Naive thymus-derived CD4-positive, alpha-beta T cell (primary cell): Measurements from ENCODE around the gene ASB8. TPM values are rescaled to one million over a fixed set of nuclear protein-coding genes. Genes with fewer than 3 reads are reported as not detected.

Source experiments
- ATAC-seq: fragments of 150-1000 bp; cut with Tn5 transposase; 2 replicates; pipeline ENCODE4 v1.10.0; 2021; ENCODE audit warnings: mild to moderate bottlenecking, moderate library complexity
- CTCF ChIA-PET: fragments of 350-600 bp; sonication (Branson Sonifier 250); formaldehyde crosslinking; loops from one replicate; lab custom pipeline; 2021; ENCODE audit warnings: antibody characterized with exemption; lab: Charles Lee
- POLR2A ChIA-PET: fragments of 350-600 bp; sonication (Branson Sonifier 250); formaldehyde crosslinking; loops from one replicate; lab custom pipeline; 2021; ENCODE audit warnings: antibody characterized with exemption, inconsistent platforms; lab: Charles Lee
- DNase-seq, 9 donors: peaks; one replicate each; pipeline versions ENCODE4 v3.0.0 to v3.0.0-alpha.2; 2020 to 2022; ENCODE audit warnings: mixed read lengths in 1 of 9
- H3K27ac ChIP-seq: one replicate; pipeline ENCODE4 v1.7.0; 2013; ENCODE audit warnings: mild to moderate bottlenecking, low read depth, low read length, moderate library complexity
- H3K27me3 ChIP-seq, 2 donors: one replicate each; pipeline ENCODE4 v1.7.0; 2013; ENCODE audit warnings: low read length in 2 of 2, mild to moderate bottlenecking in 2 of 2, moderate library complexity in 2 of 2; ENCODE audit not compliant: control insufficient read depth in 2 of 2, insufficient read depth in 2 of 2
- H3K36me3 ChIP-seq, 3 experiments: 1 replicate in 2 of 3; 2 replicates in 1 of 3; pipeline ENCODE4 v1.7.0; 2013; ENCODE audit warnings: low read length in 3 of 3, mild to moderate bottlenecking in 3 of 3, moderate library complexity in 1 of 3; ENCODE audit not compliant: insufficient read depth in 3 of 3, control insufficient read depth in 2 of 3
- H3K4me1 ChIP-seq, 2 donors: one replicate each; pipeline ENCODE4 v1.7.0; 2013; ENCODE audit warnings: low read length in 2 of 2, mild to moderate bottlenecking in 2 of 2, moderate library complexity in 1 of 2; ENCODE audit not compliant: control insufficient read depth in 2 of 2, insufficient read depth in 2 of 2
- H3K4me3 ChIP-seq: 2 replicates; pipeline ENCODE4 v1.7.0; 2013; ENCODE audit warnings: mild to moderate bottlenecking, low read length
- H3K9me3 ChIP-seq, 3 experiments: 1 replicate in 2 of 3; 2 replicates in 1 of 3; pipeline ENCODE4 v1.7.0; 2013; ENCODE audit warnings: low read length in 3 of 3; ENCODE audit not compliant: control insufficient read depth in 2 of 3
- H3K27ac Mint-ChIP-seq, 9 donors: one replicate each; pipeline ENCODE4 v1.8.0; 2020 to 2022; ENCODE audit warnings: mixed read lengths in 9 of 9, mild to moderate bottlenecking in 8 of 9, moderate library complexity in 5 of 9, inconsistent platforms in 2 of 9
- H3K27me3 Mint-ChIP-seq, 5 donors: one replicate each; pipeline ENCODE4 v1.8.0; 2021 to 2022; ENCODE audit warnings: mixed read lengths in 5 of 5, mild to moderate bottlenecking in 1 of 5
- H3K36me3 Mint-ChIP-seq, 5 donors: one replicate each; pipeline ENCODE4 v1.8.0; 2020 to 2022; ENCODE audit warnings: mixed read lengths in 5 of 5, mild to moderate bottlenecking in 3 of 5, inconsistent platforms in 1 of 5
- H3K4me1 Mint-ChIP-seq, 7 donors: one replicate each; pipeline ENCODE4 v1.8.0; 2020 to 2022; ENCODE audit warnings: mixed read lengths in 7 of 7, mild to moderate bottlenecking in 3 of 7, inconsistent platforms in 1 of 7
- H3K4me3 Mint-ChIP-seq, 10 donors: one replicate each; pipeline ENCODE4 v1.8.0; 2020 to 2022; ENCODE audit warnings: mild to moderate bottlenecking in 10 of 10, mixed read lengths in 10 of 10, moderate library complexity in 6 of 10, inconsistent platforms in 2 of 10
- H3K9me3 Mint-ChIP-seq, 11 donors: one replicate each; pipeline ENCODE4 v1.8.0; 2020 to 2022; ENCODE audit warnings: mixed read lengths in 11 of 11, mild to moderate bottlenecking in 4 of 11, inconsistent platforms in 1 of 11, moderate library complexity in 1 of 11
- intact Hi-C, 2 donors: fragments of 100-400 bp; cut with micrococcal nuclease; formaldehyde crosslinking; loops; one replicate each; pipeline ENCODE4 v1.15.1; 2023
- polyA plus RNA-seq, 2 donors: library from polyadenylated mRNA; unstranded; fragments of 300-500 nt; fragmentation: Illumina TruSeq; gene quantifications; one replicate each; pipeline ENCODE4 v1.2.3, GENCODE V29; 2021
- total RNA-seq, 6 experiments: library from RNA in 5 of 6; stranded (reverse) in 5 of 6; gene quantifications; 1 replicate in 5 of 6; 2 replicates in 1 of 6; pipeline ENCODE4 v1.2.3 and lab custom pipeline; 2021 to 2026

The ASB8 gene, protein sequence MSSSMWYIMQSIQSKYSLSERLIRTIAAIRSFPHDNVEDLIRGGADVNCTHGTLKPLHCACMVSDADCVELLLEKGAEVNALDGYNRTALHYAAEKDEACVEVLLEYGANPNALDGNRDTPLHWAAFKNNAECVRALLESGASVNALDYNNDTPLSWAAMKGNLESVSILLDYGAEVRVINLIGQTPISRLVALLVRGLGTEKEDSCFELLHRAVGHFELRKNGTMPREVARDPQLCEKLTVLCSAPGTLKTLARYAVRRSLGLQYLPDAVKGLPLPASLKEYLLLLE
- total RNA-seq: 10 to 100 TPM; 42.9 to 75.9 (median 54.9) TPM
- polyA plus RNA-seq: 10 to 100 TPM; 71.5 to 93.5 TPM
- total RNA-seq (lab: John Stamatoyannopoulos, UW): 31.5 reads per million, percentile 61 among the genes with 10 or more reads in this experiment

- ATAC-seq: peak; percentile 98
- H3K36me3 ChIP-seq: peaks cover 0 to 11% (median 9%) of the 10 kb centered on the region in 3 experiments
- peak within 1 kb of the TSS; percentile 97 for H3K4me3 ChIP-seq
- peak within 1 kb of the TSS; percentile 84 for H3K27ac ChIP-seq
- peak; percentile 95 to 99 (median 98) for DNase-seq
- intact Hi-C loops: loop anchor here (1.0 to 5.0 kb wide), 14 partner anchors 8 to 560 kb away; partner anchors contain the start of genes CCDC184 (in 2 of the 2), CCNT1 (in 2 of the 2), PFKM (in 2 of the 2) and RPAP3 (in 2 of the 2)
- H3K27me3 Mint-ChIP-seq: peaks cover 0 to 5% (median 0%) of the 10 kb centered on the region in 5 donors
- peak within 1 kb of the TSS; percentile 95 to 99 (median 99) for H3K27ac Mint-ChIP-seq
- H3K9me3 Mint-ChIP-seq: no peaks in the 10 kb centered on the region
- no peaks in the 10 kb centered on the region for H3K9me3 ChIP-seq
- H3K27me3 ChIP-seq: no peaks in the 10 kb centered on the region
- H3K4me1 ChIP-seq: peaks cover 8 to 20% of the 10 kb centered on the region in 2 donors
- H3K4me1 Mint-ChIP-seq: peaks cover 22 to 65% (median 56%) of the 10 kb centered on the region in 7 donors
- H3K4me3 Mint-ChIP-seq: peak within 1 kb of the TSS; percentile 90 to 99 (median 97)
- CTCF ChIA-PET: interaction anchor here (0.6 to 1.7 kb wide), 6 partner anchors 8 to 461 kb away, joined by 3 to 5 read pairs (median 3); partner anchors contain the start of gene SENP1
- peaks cover 0 to 12% (median 8%) of the 10 kb centered on the region in 5 donors for H3K36me3 Mint-ChIP-seq
- POLR2A ChIA-PET: interaction anchor here (0.8 to 4.2 kb wide), 19 partner anchors 9 to 450 kb away, joined by 3 to 56 read pairs (median 4); partner anchors contain the start of genes SENP1, SLC48A1, TMEM106C and ZNF641
These were observed at the start of gene ASB8 for GRCh38 chr12:48157018-48157888. TSS of gene ASB8 (minus strand) at chr12:48157515. CDS start at chr12:48153496, 4,019 bp downstream.

GRCh38 chr12:48203192-48203591, 45.9 kb upstream of the ASB8 start, which contains the start of gene OR10AD1:
TSS of gene OR10AD1 (minus strand) at chr12:48203292. CDS start at chr12:48203292, 0 bp downstream.
- Histone ChIP-seq H3K9me3 (peaks cover 0 to 49% (median 8%) of the 10 kb centered on the region in 3 experiments), H3K27ac (no peak within 1 kb of the TSS), H3K27me3 (no peaks in the 10 kb centered on the region), H3K4me1 (peaks cover 24 to 28% of the 10 kb centered on the region in 2 donors), H3K36me3 (peaks cover 0 to 15% (median 10%) of the 10 kb centered on the region in 3 experiments), H3K4me3 (no peak within 1 kb of the TSS)
- DNase-seq: no peak
- ATAC-seq: no peak
- Mint-ChIP-seq H3K27ac (peak within 1 kb of the TSS in 8 of 9 donors; percentile 28 to 96 (median 88)), H3K4me3 (peak within 1 kb of the TSS in 5 of 10 donors; percentile 11 to 92 (median 43)), H3K9me3 (peaks cover 11 to 74% (median 52%) of the 10 kb centered on the region in 11 donors), H3K4me1 (peaks cover 26 to 54% (median 48%) of the 10 kb centered on the region in 7 donors), H3K27me3 (no peaks in the 10 kb centered on the region), H3K36me3 (peaks cover 27 to 69% (median 53%) of the 10 kb centered on the region in 5 donors)
- intact Hi-C loops: no loop called here
- CTCF ChIA-PET: interaction anchor here (0.6 kb wide), 1 partner anchor 145 kb away, joined by 4 read pairs; no protein-coding TSS in a partner anchor
- POLR2A ChIA-PET: interaction anchor here (0.9 kb wide), 1 partner anchor 46 kb away, joined by 3 read pairs; the partner anchor contains the start of gene ASB8

DNA sequence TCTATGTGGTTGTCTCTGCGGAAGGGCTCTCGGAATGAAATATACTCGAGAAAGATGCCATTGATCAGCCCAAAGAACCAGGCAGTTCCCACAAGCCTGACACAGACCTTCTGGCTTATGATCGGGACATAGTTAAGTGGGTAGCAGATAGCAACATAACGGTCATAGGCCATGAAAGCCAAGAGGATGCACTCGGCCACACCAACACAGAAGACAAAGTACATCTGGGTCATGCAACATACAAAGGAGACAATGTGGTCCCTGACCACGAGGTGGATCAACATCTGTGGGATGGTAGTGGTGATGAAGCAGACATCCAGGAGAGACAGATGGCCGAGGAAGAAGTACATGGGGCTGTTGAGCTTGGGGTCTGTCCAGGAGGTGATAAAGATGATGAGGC, 45.5 kb upstream of the ASB8 start:
- CTCF ChIA-PET: interaction anchor here (0.6 kb wide), 1 partner anchor 203 kb away, joined by 3 read pairs; no protein-coding TSS in a partner anchor
- Histone ChIP-seq H3K9me3 (peaks cover 0 to 45% (median 8%) of the 10 kb centered on the region in 3 experiments), H3K4me1 (peaks cover 24 to 28% of the 10 kb centered on the region in 2 donors), H3K4me3 (no peak overlapping the region), H3K27me3 (no peaks in the 10 kb centered on the region), H3K36me3 (peaks cover 0 to 18% (median 10%) of the 10 kb centered on the region in 3 experiments), H3K27ac (no peak overlapping the region)
- Mint-ChIP-seq H3K4me1 (peaks cover 26 to 54% (median 48%) of the 10 kb centered on the region in 7 donors), H3K27me3 (no peaks in the 10 kb centered on the region), H3K27ac (peak overlapping the region in 5 of 9 donors; percentile 28 to 95 (median 59)), H3K4me3 (peak overlapping the region in 3 of 10 donors; percentile 43 to 92 (median 89)), H3K36me3 (peaks cover 27 to 68% (median 53%) of the 10 kb centered on the region in 5 donors), H3K9me3 (peaks cover 11 to 69% (median 48%) of the 10 kb centered on the region in 11 donors)
- ATAC-seq: no peak
- intact Hi-C loops: no loop called here
- POLR2A ChIA-PET: no interaction called here
- DNase-seq: no peak

DNA sequence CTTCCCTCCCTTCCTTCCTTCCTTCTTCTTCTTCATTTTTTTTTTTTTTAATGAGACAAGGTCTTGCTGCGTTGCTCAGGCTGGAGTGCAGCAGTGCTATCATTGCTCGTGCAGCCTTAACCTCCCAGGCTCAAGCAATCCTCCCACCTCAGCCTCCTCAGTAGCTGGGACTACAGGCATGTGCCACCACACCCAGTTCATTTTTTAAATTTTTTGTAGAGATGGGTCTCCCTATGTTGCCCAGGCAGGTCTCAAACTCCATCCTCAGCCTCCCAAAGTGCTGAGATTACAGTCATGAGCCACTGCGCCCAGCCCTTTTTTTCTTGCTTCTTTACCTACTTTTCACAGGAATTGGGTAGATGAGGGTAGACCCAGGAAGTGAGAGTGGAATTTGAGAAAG, 44.2 kb upstream of the ASB8 start:
- ATAC-seq (no peak), DNase-seq (no peak)
- Histone ChIP-seq H3K4me3 (no peak overlapping the region), H3K27ac (no peak overlapping the region), H3K9me3 (peaks cover 0 to 32% (median 4%) of the 10 kb centered on the region in 3 experiments), H3K36me3 (peaks cover 0 to 18% (median 10%) of the 10 kb centered on the region in 3 experiments), H3K27me3 (no peaks in the 10 kb centered on the region), H3K4me1 (peaks cover 28% of the 10 kb centered on the region in 2 donors)
- Mint-ChIP-seq H3K4me1 (peaks cover 30 to 61% (median 53%) of the 10 kb centered on the region in 7 donors), H3K27ac (peak overlapping the region in 8 of 9 donors; percentile 80 to 98 (median 95)), H3K36me3 (peaks cover 24 to 60% (median 50%) of the 10 kb centered on the region in 5 donors), H3K9me3 (peaks cover 11 to 57% (median 37%) of the 10 kb centered on the region in 11 donors), H3K4me3 (peak overlapping the region in 7 of 10 donors; percentile 26 to 92 (median 83)), H3K27me3 (no peaks in the 10 kb centered on the region)
- intact Hi-C loops: no loop called here
- CTCF ChIA-PET: interaction anchor here (0.8 to 4.7 kb wide), 2 partner anchors 13 to 548 kb away, joined by 3 to 32 read pairs; no protein-coding TSS in a partner anchor
- POLR2A ChIA-PET: interaction anchor here (0.6 to 4.6 kb wide), 3 partner anchors 44 to 390 kb away, joined by 3 to 31 read pairs (median 6); partner anchors contain the start of genes ASB8 and ZNF641

GRCh38 chr12:48201091-48201490, 43.8 kb upstream of the ASB8 start:
- peak overlapping the region; percentile 89 for H3K4me3 ChIP-seq
- peaks cover 21 to 56% (median 46%) of the 10 kb centered on the region in 5 donors for H3K36me3 Mint-ChIP-seq

More at GRCh38 chr12:48201091-48201490, 43.8 kb upstream of the ASB8 start:
- H3K27ac Mint-ChIP-seq: peak overlapping the region; percentile 68 to 99 (median 95)
- ChIA-PET CTCF (interaction anchor here (0.6 to 4.7 kb wide), 3 partner anchors 13 to 985 kb away, joined by 3 to 32 read pairs (median 4); no protein-coding TSS in a partner anchor), POLR2A (interaction anchor here (0.5 to 4.6 kb wide), 6 partner anchors 18 to 920 kb away, joined by 3 to 52 read pairs (median 10); partner anchors contain the start of genes ASB8, CCDC184 and ZNF641)
- H3K4me3 Mint-ChIP-seq: peak overlapping the region; percentile 7 to 96 (median 90)
- H3K4me1 Mint-ChIP-seq: peaks cover 31 to 65% (median 53%) of the 10 kb centered on the region in 7 donors
- Histone ChIP-seq H3K9me3 (peaks cover 0 to 28% (median 4%) of the 10 kb centered on the region in 3 experiments), H3K36me3 (peaks cover 0 to 18% (median 10%) of the 10 kb centered on the region in 3 experiments), H3K27ac (peak overlapping the region; percentile 98), H3K4me1 (peaks cover 28% of the 10 kb centered on the region in 2 donors), H3K27me3 (no peaks in the 10 kb centered on the region)
- DNase-seq (no peak), ATAC-seq (no peak)
- intact Hi-C loops: no loop called here
- H3K9me3 Mint-ChIP-seq: peaks cover 11 to 53% (median 35%) of the 10 kb centered on the region in 11 donors
- no peaks in the 10 kb centered on the region for H3K27me3 Mint-ChIP-seq
